GM06990 (cell line): ENCODE data around the gene LMTK2.

Experiments used
- DNase-seq: peaks from one replicate; pipeline ENCODE4 v3.0.0-alpha.2; 2011; ENCODE audit not compliant: insufficient read length; ENCODE audit errors: extremely low read depth
- H3K27me3 ChIP-seq: replicated peaks from 2 replicates; pipeline ENCODE4 v1.6.0; 2011; ENCODE audit warnings: low read length; ENCODE audit not compliant: control insufficient read depth, insufficient read depth
- H3K36me3 ChIP-seq: 2 replicates; pipeline ENCODE4 v1.5.1; 2011; ENCODE audit warnings: low read length; ENCODE audit not compliant: control insufficient read depth, insufficient read depth
- H3K4me3 ChIP-seq: replicated peaks from 2 replicates; pipeline ENCODE4 v1.5.1; 2011; ENCODE audit warnings: low read depth, mild to moderate bottlenecking, control low read depth, low read length
- TF ChIP-seq, protein P1 (sequence below): IDR thresholded peaks from 2 replicates; pipeline ENCODE4 v1.5.1; 2011; ENCODE audit warnings: low read length, control low read depth, mild to moderate bottlenecking, inconsistent platforms; ENCODE audit not compliant: insufficient read depth, poor library complexity, severe bottlenecking

LMTK2 gene

DNA sequence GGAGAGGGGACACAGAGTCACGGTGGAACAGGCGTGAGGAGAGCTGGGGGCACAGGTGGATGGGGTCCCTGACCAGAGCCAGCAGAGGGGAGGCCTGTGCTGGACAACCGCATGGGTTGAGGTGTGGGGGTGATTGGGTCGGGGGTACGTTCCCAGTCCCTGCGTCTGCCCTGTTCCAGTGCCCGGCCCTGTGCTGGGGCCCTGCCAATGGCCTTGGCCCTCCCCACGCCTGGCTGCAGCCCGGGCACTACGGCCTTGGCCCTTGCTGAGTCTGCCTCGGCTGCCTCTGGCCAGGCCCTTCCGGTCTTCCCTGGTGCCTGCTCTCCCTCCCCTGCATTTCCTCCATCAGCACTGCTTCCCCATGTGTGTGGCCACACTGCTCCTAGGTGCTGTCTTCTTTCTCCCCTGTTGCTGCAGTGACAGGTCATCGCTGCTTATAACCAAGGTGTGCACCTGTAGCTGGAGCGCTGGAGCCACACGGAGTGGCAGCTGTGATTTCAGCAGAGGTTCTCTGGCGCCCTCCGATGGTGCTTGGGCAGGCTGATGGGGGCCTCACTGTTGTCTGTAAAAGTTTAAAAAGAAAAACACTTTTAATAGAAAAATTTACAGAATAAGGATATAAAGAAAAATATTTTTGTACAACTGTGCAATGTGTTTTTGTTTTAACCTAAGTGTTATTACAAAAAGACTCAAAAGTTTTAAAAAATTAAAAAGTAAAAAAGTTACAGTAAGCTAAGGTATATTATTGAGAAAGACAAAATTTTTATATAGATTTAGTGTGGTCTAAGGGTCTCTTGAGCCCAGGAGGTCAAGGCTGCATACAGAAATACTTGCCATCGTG lies 59.4 kb downstream of the LMTK2 start:
- no peaks in the 10 kb centered on the region for H3K36me3 ChIP-seq

DNA sequence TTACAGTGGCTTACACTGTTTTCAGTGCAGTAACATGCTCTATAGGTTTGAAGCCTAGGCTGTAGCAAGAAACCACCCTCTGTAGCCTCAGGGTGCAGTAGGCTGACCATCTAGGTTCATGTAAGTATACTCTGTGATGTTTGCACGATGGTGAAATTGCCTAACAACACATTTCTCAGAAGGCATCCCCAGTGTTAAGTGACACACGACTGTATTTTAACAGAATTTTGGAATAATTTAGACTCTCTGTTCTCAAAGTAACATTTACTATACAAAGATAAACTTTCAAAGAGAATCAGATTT lies 60.0 kb downstream of the LMTK2 start:
- TF ChIP-seq, protein P1, sequence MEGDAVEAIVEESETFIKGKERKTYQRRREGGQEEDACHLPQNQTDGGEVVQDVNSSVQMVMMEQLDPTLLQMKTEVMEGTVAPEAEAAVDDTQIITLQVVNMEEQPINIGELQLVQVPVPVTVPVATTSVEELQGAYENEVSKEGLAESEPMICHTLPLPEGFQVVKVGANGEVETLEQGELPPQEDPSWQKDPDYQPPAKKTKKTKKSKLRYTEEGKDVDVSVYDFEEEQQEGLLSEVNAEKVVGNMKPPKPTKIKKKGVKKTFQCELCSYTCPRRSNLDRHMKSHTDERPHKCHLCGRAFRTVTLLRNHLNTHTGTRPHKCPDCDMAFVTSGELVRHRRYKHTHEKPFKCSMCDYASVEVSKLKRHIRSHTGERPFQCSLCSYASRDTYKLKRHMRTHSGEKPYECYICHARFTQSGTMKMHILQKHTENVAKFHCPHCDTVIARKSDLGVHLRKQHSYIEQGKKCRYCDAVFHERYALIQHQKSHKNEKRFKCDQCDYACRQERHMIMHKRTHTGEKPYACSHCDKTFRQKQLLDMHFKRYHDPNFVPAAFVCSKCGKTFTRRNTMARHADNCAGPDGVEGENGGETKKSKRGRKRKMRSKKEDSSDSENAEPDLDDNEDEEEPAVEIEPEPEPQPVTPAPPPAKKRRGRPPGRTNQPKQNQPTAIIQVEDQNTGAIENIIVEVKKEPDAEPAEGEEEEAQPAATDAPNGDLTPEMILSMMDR, result no peak
- DNase-seq, result no peak
- Histone ChIP-seq H3K36me3 (no peaks in the 10 kb centered on the region), H3K27me3 (no peaks in the 10 kb centered on the region), H3K4me3 (no peak overlapping the region)

More for the DNA sequence above, 59.4 kb downstream of the LMTK2 start:
- TF ChIP-seq, protein P1, result peak; percentile 79
- DNase-seq, result peak; percentile 37
- Histone ChIP-seq H3K27me3 (no peaks in the 10 kb centered on the region), H3K4me3 (no peak overlapping the region)

DNA sequence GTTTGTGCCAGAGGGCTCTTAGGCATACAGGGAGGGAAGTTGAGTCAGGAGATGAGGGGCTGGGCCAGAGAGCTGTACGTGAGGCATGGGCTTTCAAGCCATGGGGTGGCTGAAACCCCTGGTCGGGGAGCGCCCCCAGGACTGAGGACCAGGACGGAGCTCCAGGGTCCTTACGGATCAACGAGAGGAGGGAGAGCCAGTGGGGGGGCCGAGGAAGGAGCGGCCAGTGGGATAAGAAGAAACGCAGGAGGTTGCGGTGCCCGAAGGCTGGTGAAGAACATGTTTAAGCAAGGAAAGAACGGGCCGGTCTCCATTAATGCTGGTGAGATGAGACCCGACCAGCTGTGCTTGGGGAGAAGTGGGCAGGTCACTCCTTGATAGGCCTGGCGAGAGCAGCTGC lies 61.0 kb downstream of the LMTK2 start:
- H3K36me3 ChIP-seq, result peaks cover 3% of the 10 kb centered on the region
- TF ChIP-seq, protein P1, result no peak
- DNase-seq, result no peak
- H3K27me3 ChIP-seq, result no peaks in the 10 kb centered on the region
- no peak overlapping the region for H3K4me3 ChIP-seq

DNA sequence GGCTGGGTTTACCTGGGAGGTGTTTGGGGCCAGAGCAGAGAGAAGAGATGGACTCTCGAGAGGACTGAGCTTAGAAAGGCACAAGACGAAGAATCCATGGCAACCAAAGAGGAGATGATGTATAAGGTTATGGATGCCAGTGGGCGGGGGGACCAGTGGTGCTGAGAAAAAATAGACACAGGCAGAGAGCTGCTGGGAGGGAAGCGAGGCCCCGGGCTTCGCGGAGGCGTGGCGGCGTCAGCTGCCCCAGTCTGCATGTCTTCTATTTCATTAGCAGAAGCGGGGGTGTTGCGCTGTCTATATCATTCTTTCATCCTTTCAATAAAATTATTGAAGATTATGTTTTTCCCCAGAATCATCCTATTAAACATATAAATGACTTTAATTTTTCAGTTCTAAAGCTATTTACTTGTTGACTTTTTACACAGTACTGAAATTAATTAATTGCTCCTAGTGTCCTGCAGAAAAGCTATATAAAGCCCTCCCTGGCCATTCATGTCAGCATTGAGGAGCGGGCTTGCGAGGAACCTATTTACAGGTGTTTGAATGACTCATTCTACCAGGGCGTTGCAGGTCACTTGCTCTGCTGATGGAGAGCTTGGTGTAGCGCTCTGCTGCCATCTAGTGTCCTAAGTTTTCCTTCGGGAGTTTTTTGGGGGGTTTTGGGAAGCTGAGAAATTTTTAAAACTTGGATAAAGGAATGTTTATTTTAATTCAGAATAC lies 61.7 kb downstream of the LMTK2 start:
- Histone ChIP-seq H3K4me3 (no peak overlapping the region), H3K36me3 (peaks cover 3% of the 10 kb centered on the region), H3K27me3 (no peaks in the 10 kb centered on the region)
- TF ChIP-seq, protein P1, result peak; percentile 73
- DNase-seq, result no peak

DNA sequence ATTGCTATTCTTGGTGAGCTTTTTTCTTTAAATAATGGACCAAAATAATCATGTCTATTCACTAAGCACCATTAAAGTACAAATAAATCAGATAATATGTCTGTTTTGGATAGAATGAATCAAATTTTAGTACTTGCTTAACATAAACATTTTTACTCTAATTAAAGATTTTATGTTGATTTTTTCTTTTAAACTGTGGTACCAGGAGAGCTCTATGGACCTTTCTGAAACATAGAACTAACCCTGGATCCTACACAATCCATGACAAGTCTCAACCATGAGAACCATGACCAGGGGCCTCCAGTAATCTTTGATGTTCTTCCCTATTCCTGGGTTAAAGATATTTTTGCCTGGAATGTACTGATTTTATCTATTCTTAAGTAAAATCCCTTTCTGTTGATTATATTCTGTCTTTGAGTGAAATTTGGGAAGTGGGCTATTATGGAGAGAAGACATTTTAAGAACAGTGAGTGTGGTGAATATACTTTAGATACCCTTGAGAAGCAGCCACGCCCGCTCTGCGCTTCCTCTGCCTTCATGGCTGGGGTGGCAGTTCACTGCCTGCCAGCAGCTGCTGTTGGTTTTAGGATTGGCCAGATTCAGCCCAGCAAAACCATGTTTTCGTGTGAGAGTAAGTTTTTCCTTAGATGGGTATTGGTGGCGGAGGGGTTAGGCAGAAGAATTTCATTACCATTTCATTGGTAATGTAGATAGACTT lies 62.4 kb downstream of the LMTK2 start:
- TF ChIP-seq, protein P1, result no peak
- Histone ChIP-seq H3K36me3 (peaks cover 3% of the 10 kb centered on the region), H3K4me3 (no peak overlapping the region), H3K27me3 (no peaks in the 10 kb centered on the region)
- DNase-seq, result no peak
